Motor neuron (in vitro differentiated cells): ENCODE results near the gene CCDC197. TPM values are rescaled to one million over a fixed set of nuclear protein-coding genes. Genes with fewer than 3 reads are reported as not detected.
A peak's percentile ranks its signal among the peaks of the same experiment; 100 is the strongest.

Experiments used
- ATAC-seq, 8 experiments: fragments of 200-7000 bp; cut with Tn5 transposase; replicated peaks in 6 of 8; 2 replicates each; pipeline ENCODE4 v1.8.0; 2021; ENCODE audit warnings: mild to moderate bottlenecking in 8 of 8, moderate library complexity in 8 of 8
- H3K27ac ChIP-seq, 2 donors: fragments of 250-450 bp; sonication (Bioruptor Pico); 2 replicates each; pipeline ENCODE4 v1.9.0; 2021; ENCODE audit warnings: antibody characterized with exemption in 2 of 2, mild to moderate bottlenecking in 2 of 2, moderate library complexity in 1 of 2
- H3K4me1 ChIP-seq, 2 donors: fragments of 250-450 bp; sonication (Bioruptor Pico); replicated peaks in 1 of 2; 2 replicates each; pipeline ENCODE4 v1.6.1; 2021; ENCODE audit warnings: antibody characterized with exemption in 2 of 2, mild to moderate bottlenecking in 2 of 2, moderate library complexity in 1 of 2
- H3K4me3 ChIP-seq, 5 donors: fragments of 250-450 bp; sonication (Bioruptor Pico); 2 replicates each; pipeline ENCODE4 v1.9.0; 2021; ENCODE audit warnings: antibody characterized with exemption in 5 of 5, mild to moderate bottlenecking in 5 of 5, moderate library complexity in 4 of 5
- WGBS, 10 experiments: fragments of 450-650 bp; shearing (Covaris generic); methylation state at CpG; one replicate each; pipeline ENCODE4 v1.0.0; 2022; 5-methylcytosine and 5-hydroxymethylcytosine counted together
- in situ Hi-C, 9 experiments: fragments of 400-800 bp; cut with MboI; loops; one replicate each; pipeline ENCODE4 v1.15.0; 2021; ENCODE audit warnings: low sequenced_read_pairs in 9 of 9, low pct_unique_long_range_greater_than_20kb in 2 of 9; ENCODE audit not compliant: unreplicated experiment in 9 of 9
- total RNA-seq, 8 experiments: library from RNA; unstranded; fragments of 300-600 nt; gene quantifications; 2 replicates each; pipeline versions ENCODE4 v1.2.3 to v1.2.4, GENCODE V29; 2022

Gene CCDC197
- total RNA-seq, 8 experiments from 2014 or later, result 0.08 to 0.66 TPM; not detected in 6

DNA sequence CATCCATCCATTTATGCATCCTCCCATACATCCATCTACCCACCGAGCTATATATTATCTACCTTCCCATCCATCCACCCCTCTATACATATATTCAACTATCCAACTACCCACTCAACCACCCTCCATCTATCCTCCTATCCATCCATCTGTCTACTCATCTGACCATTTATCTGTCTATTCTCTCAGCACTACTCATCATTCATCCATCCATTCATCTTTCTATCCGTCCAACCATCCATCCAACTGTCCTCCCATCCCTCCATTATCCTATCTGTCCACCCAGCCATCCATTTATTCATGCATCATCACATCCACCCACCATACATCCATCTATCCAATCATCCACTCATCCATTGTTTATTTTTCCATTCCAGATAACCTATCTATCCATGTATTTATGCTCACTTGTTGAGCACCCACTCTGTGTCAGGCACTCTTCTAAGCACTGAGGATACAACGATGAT lies 32.2 kb upstream of the CCDC197 start:
- ATAC-seq, result no peak
- H3K4me1 ChIP-seq, result peaks cover 2 to 15% of the 10 kb centered on the region in 2 donors
- WGBS, 10 experiments, result 50 to 100% (median 87%) methylated on average over 1 to 3 of the region's 3 CpGs
- H3K4me3 ChIP-seq, result no peak overlapping the region
- in situ Hi-C loops, result no loop called here
- no peak overlapping the region for H3K27ac ChIP-seq

DNA sequence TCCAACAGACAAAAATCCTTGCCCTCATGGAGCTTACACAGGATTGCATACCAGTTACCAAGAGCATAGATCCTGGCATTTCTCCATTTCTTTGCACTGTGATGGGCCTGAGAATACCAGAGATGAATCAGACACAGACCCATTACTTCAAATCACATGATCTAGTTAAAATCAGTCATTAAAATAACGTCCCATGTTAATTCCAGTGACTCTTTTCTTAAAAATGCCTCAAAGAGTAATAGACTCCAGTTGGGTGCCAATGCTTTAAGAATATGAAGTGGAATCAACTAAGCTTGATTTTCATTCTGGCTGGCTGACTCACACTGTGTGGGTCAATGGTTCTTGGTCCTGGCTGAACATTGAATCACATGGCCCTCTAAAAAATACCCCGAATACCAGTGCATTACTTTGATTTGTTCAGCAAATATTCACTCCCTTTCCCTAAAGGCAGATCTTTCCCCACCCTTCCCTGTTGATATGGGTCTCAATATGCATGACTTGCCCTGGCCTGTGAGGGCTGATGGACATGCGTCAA lies 31.7 kb upstream of the CCDC197 start:
- in situ Hi-C loops, result no loop called here
- H3K27ac ChIP-seq, result no peak overlapping the region
- peak in 4 of 8 experiments; percentile 23 to 93 (median 58) for ATAC-seq
- 0 to 83% (median 40%) methylated on average over 1 to 2 of the region's 3 CpGs; no CpG with 5 or more reads in 4 of the 10 experiments for WGBS, 10 experiments
- no peak overlapping the region for H3K4me3 ChIP-seq
- H3K4me1 ChIP-seq, result peaks cover 2 to 13% of the 10 kb centered on the region in 2 donors

DNA sequence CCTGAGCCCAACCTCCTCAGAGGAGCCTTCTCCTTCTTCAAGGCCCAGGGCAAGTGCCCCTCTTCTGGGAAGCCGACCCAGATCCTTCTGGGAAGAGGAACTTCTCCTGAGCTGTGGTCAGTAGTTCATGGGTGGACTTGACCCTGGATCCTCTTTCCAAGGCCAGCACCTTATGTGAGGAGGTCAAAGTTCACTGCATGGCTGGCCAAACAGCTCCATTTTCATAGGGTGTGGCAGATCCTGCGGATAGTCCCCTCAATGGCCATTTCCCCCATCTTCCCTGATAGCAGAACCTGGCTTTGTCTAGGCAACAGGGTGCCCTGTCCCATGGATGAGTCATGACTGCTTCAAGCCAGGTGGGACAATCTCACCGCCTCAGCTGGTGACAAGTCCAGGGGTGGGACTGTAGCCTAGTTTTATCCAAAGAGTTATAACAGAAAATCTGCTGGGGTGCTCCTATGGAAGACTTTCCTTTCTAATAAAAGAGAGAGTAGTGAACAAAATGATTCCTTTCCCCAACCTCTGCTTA lies 31.1 kb upstream of the CCDC197 start:
- Histone ChIP-seq H3K27ac (no peak overlapping the region), H3K4me1 (peaks cover 2 to 15% of the 10 kb centered on the region in 2 donors), H3K4me3 (no peak overlapping the region)
- in situ Hi-C loops, result no loop called here
- WGBS, 10 experiments, result 86 to 100% (median 100%) methylated on average over 1 to 2 of the region's 3 CpGs; no CpG with 5 or more reads in 4 of the 10 experiments
- ATAC-seq, result no peak

DNA sequence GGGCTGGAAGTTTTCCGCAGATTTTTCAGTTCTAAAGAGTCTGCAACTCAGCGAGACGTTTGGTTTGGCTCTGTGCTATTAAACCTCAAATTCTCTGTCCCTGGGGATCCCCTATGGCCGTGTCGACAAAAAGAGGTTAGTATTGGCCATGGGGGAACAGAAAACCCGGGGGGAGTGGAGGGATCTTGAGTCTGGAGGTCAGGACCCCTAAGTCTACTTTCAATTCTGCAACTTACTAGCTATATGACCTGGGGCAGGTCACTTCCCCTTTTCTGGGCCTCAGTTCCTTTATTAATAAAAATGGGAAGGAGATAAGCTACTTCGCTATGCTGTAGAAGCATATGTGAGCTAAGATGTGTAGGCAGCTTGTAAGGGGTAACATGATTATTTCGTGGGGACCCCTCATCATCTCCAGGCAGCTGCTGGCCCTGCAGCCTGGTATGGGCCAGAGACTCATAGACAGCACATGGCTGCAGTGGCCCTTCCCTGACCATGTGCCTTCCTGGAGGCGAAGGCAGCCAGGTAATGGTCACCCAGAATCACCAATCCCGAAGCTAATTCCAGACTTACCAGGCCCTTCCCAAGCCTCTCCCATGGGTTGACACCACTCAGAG lies 29.4 kb upstream of the CCDC197 start:
- Histone ChIP-seq H3K4me1 (peaks cover 2 to 18% of the 10 kb centered on the region in 2 donors), H3K4me3 (no peak overlapping the region), H3K27ac (no peak overlapping the region)
- in situ Hi-C loops, result no loop called here
- no peak for ATAC-seq
- WGBS, 10 experiments, result 68 to 100% (median 84%) methylated on average over 1 to 7 of the region's 10 CpGs; no CpG with 5 or more reads in 2 of the 10 experiments

DNA sequence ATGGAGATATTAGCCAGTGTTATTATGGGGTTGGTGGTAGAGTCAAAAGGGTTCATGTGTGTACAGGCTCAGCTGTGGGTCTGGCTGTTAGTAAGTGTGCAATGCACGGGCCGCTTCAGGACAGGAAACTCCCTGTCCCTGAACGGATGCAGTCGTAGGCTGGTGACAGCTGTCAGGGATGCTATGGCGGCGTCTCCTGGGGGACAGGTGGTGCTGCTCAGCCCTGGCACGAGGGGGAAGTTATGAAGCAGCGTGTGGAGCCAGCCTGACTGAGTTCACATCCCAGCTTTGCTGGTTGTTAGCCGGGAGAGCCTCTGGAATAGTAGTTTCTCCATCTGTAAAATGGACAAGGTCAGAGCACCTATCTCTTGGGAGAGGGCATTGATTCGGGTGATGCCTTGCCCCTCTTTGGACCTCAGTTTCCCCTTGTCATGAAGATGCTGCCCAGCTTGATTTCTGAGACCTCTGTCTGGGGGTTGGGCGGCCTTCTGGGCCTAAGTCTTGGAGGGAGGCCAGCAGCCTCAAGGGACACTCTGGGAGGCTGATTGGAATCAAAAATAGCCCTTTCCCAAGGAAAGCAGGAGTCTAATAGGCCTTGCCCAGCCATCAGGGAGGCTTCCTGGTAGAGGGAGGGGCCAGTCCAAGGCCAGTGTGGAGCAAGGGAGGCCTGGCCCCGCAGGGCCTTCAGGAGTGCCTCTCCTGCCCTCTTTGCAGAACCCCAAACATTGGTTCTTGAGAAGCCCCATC lies 27.8 kb upstream of the CCDC197 start:
- in situ Hi-C loops, result no loop called here
- WGBS, 10 experiments, result 60 to 93% (median 86%) methylated on average over 1 to 5 of the region's 12 CpGs; no CpG with 5 or more reads in 3 of the 10 experiments
- Histone ChIP-seq H3K27ac (no peak overlapping the region), H3K4me1 (peaks cover 0 to 5% of the 10 kb centered on the region in 2 donors), H3K4me3 (no peak overlapping the region)
- no peak for ATAC-seq

DNA sequence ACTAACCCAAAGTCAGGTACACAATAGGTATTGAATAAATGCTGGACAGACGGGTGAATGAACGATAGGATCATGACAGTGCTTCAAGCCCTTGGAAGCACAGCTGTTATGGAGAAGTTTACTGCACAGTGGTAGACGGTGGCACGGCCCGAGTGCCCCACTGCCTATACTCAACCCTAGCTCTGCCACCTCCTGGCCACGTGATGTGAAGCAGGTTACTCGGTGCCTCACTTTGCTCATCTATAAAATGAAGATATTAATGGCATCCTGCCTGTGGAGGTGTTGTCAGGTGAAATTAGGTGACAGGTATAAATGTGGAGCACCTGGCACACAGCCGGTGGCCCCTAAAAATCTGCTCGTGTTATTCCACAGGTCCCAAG lies 26.5 kb upstream of the CCDC197 start:
- Histone ChIP-seq H3K27ac (no peak overlapping the region), H3K4me3 (no peak overlapping the region), H3K4me1 (peaks cover 0 to 5% of the 10 kb centered on the region in 2 donors)
- in situ Hi-C loops, result no loop called here
- ATAC-seq, result peak in 7 of 8 experiments; percentile 44 to 67 (median 57)
- 20 to 100% (median 78%) methylated on average over 1 to 5 of the region's 9 CpGs; no CpG with 5 or more reads in 4 of the 10 experiments for WGBS, 10 experiments

DNA sequence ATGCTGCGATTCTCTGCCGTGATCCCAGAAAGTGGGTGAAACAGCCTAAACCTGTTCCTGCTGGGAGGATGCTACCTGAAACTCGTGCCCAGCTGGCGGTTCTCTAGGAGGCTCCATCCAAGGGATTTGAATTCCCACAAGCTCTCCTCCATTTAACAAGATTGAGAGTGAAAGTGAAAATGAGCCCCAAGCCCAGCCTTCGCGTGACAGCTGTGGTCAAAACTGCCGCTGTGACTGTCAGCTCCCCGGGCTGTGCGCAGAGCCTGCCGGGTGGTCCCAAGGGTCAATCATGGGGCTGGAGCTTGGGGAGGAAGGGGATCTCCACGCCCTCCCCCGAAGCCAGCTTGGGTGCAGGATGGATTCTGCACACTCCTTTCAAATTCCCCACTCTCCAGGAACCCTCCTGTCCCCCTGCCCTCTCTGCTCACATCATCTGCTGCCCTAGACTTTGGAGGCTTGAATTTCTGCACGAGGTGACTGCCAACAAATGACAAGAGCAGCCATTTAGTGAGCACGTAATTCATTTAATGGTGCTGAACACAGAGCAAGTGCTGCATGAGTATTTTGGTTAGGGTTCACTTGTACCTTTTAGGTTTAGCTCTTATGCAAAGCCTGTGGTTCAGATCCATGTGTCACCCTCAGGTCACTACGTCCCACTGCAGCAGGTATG lies 26.0 kb upstream of the CCDC197 start:
- Histone ChIP-seq H3K27ac (no peak overlapping the region), H3K4me3 (no peak overlapping the region), H3K4me1 (peaks cover 0 to 5% of the 10 kb centered on the region in 2 donors)
- 14 to 84% (median 71%) methylated on average over 1 to 10 of the region's 15 CpGs; no CpG with 5 or more reads in 3 of the 10 experiments for WGBS, 10 experiments
- ATAC-seq, result peak in 5 of 8 experiments; percentile 21 to 66 (median 43)
- in situ Hi-C loops, result no loop called here

DNA sequence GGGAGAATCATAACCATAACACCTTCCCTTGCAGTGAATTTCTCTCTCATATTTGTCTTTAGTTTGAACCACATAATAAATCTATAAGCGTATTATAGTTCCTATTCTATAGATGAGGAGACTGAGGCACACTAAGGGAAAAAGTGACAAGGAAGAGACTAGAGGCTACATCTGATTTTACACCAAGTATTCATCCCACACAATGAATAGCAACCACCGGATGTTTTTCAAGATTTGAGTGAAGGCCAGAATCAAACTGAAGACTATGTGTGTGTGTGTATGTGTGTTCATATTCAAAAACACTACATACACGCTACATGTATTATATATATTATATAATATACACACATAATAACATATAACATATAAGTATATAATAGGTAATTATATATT lies 25.5 kb upstream of the CCDC197 start:
- in situ Hi-C loops, result no loop called here
- ATAC-seq, result no peak

DNA sequence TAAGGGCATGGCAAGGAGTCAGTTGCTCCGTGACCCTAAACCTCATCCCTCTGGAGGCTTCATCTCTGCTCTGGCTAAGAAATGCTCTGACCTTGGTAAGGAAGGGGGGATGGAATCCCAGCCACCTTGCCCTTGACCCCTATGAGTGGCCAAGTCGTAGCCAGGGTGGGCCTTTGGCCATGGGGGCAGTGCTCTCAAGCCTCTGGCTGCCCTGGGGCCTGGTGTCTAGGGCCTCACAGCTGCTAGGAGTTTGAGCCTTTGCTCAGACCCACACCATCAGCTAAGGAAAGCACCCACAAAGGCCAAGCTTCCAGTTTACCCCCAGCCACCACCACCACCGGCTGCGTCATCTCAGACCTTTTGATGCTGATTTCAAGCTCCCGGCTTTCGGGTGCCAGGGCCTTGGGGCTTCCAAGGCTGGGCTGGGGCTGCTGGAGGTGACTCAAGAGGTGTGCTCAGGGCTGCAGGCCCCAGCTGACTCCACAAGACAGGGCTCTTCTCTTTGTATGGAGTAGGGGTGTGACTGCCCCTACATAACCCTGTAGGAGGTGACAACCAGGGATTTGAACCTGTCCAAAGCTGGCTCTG lies 24.4 kb upstream of the CCDC197 start:
- in situ Hi-C loops, result no loop called here
- Histone ChIP-seq H3K4me1 (peaks cover 5 to 10% of the 10 kb centered on the region in 2 donors), H3K4me3 (no peak overlapping the region), H3K27ac (no peak overlapping the region)
- no peak for ATAC-seq
- WGBS, 10 experiments, result no CpG with 5 or more reads among the region's 6 CpGs

More for the DNA sequence above, 25.5 kb upstream of the CCDC197 start:
- H3K4me1 ChIP-seq, result peaks cover 5% of the 10 kb centered on the region in 2 donors
- H3K4me3 ChIP-seq, result no peak overlapping the region
- 50 to 100% (median 92%) methylated on average over 1 to 3 of the region's 3 CpGs; no CpG with 5 or more reads in 1 of the 10 experiments for WGBS, 10 experiments
- no peak overlapping the region for H3K27ac ChIP-seq

DNA sequence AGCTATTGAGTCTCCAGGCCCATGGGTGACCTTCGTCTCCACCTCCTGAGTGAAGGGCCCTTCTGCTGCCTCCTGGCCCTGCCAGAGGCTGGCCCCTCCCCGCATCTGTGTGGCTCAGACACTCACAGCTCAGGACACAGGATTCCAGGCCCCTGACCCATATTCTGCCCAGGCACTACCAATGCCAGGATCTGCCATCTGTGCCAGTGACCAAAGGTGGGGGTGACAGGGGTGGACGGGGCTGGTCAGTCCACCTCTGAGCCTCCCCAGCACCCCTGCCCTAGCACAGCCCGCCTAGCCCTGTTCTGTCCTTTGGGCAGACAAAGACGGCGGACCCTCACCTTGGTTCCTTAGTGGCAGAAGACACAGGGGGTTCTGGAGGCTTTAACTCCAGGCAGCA lies 23.5 kb upstream of the CCDC197 start:
- WGBS, 10 experiments, result 80 to 100% (median 86%) methylated on average over 1 to 4 of the region's 6 CpGs; no CpG with 5 or more reads in 7 of the 10 experiments
- in situ Hi-C loops, result no loop called here
- H3K27ac ChIP-seq, result no peak overlapping the region
- H3K4me1 ChIP-seq, result peaks cover 5 to 10% of the 10 kb centered on the region in 2 donors
- H3K4me3 ChIP-seq, result no peak overlapping the region
- ATAC-seq, result no peak

DNA sequence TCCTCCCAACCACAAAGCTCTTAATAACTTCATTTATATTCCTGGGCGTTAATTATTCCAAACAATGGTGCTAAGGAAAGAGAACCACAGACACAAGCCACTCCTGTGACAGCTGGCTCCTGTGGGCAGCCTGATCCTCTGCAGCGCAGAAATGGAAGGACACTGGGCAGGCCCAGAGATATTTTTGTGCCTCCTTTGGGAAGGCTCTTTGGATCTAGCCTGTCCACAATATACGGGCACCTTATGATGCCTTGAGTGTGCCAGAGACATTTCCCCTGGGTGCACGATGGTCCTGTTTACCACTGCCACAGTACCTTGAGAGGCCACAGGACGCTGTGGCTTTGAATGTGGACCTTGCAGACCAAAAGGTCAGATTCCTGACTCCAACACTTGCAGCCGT lies 22.8 kb upstream of the CCDC197 start:
- no peak overlapping the region for H3K27ac ChIP-seq
- 62 to 100% (median 84%) methylated on average over 1 to 3 of the region's 6 CpGs for WGBS, 10 experiments
- H3K4me1 ChIP-seq, result peaks cover 5 to 10% of the 10 kb centered on the region in 2 donors
- in situ Hi-C loops, result no loop called here
- no peak overlapping the region for H3K4me3 ChIP-seq
- ATAC-seq, result no peak

DNA sequence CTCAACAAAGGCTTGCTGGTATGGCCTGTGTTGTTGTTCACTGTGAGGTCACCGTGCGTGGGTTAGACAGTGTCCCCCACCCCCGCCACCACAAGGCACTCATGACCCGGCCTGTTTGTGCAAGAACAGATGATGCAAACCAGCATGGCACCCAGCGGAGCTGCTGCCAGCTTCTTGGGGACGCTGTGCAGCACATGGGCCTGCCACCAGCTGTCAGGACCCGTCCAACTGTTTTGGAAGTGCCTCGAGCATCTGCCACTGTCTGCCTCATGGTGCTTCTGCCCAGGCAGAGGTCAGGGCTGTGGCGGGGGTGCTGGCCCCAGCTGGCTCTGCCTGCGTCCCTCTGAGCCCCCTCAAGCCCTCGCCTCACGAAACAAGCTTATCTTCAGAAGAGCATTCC lies 22.3 kb upstream of the CCDC197 start:
- in situ Hi-C loops, result no loop called here
- WGBS, 10 experiments, result 93 to 100% (median 93%) methylated on average over 1 to 3 of the region's 12 CpGs; no CpG with 5 or more reads in 7 of the 10 experiments
- no peak for ATAC-seq
- H3K4me1 ChIP-seq, result peaks cover 5 to 10% of the 10 kb centered on the region in 2 donors
- no peak overlapping the region for H3K4me3 ChIP-seq
- H3K27ac ChIP-seq, result no peak overlapping the region
